Measurements from ENCODE around the gene THBD. TPM values are rescaled to one million over a fixed set of nuclear protein-coding genes. Genes with fewer than 3 reads are reported as not detected.

Gene THBD
- total RNA-seq, 1 donor, result 0.36 TPM

- H3K27me3 ChIP-seq (ENCODE audit: insufficient read depth, low read length), result no peaks in the 10 kb centered on the region
- no peak overlapping the region for H3K27ac ChIP-seq (ENCODE audit: low read depth, low read length)
- peak overlapping the region; percentile 25 for H2AFZ ChIP-seq (ENCODE audit: low read length)
- no peaks in the 10 kb centered on the region for H4K20me1 ChIP-seq (ENCODE audit: insufficient read depth, low read length)
- DNase-seq (ENCODE audit: insufficient read length, low spot score, missing footprints), result peak; percentile 80
- H3K4me1 ChIP-seq (ENCODE audit: insufficient read depth, low read length), result peaks cover 2% of the 10 kb centered on the region
- no peak for TF ChIP-seq CTCF (IDR thresholded peaks at IDR 0.05; ENCODE audit: extremely low read depth, low read depth, low read length)
- peak overlapping the region; percentile 68 for H3K4me2 ChIP-seq (ENCODE audit: insufficient read depth, low read length)
- no peaks in the 10 kb centered on the region for H3K9me3 ChIP-seq (ENCODE audit: low read depth, low read length)
- no peak overlapping the region for H3K4me3 ChIP-seq (ENCODE audit: insufficient read depth, low read length)
- no peaks in the 10 kb centered on the region for H3K36me3 ChIP-seq (ENCODE audit: insufficient read depth, low read length)
- H3K79me2 ChIP-seq (ENCODE audit: insufficient read depth, low read length), result no peaks in the 10 kb centered on the region
These were observed 37.5 kb upstream of the THBD start for GRCh38 chr20:23086931-23087411.

GRCh38 chr20:23086056-23086566 is 36.6 kb upstream of the THBD start, which contains the start of gene CD93:
Gene CD93, minus strand, starts transcription at chr20:23086324. Its CDS starts 132 bp downstream, at chr20:23086192.
- no peak within 1 kb of the TSS for H3K27ac ChIP-seq (ENCODE audit: low read depth, low read length)
- H3K27me3 ChIP-seq (ENCODE audit: insufficient read depth, low read length), result no peaks in the 10 kb centered on the region
- no peaks in the 10 kb centered on the region for H4K20me1 ChIP-seq (ENCODE audit: insufficient read depth, low read length)
- H3K9me3 ChIP-seq (ENCODE audit: low read depth, low read length), result no peaks in the 10 kb centered on the region
- peak within 1 kb of the TSS; percentile 88 for H2AFZ ChIP-seq (ENCODE audit: low read length)
- TF ChIP-seq CTCF (IDR thresholded peaks at IDR 0.05; ENCODE audit: extremely low read depth, low read depth, low read length), result no peak
- H3K36me3 ChIP-seq (ENCODE audit: insufficient read depth, low read length), result no peaks in the 10 kb centered on the region
- peak within 1 kb of the TSS; percentile 68 for H3K4me2 ChIP-seq (ENCODE audit: insufficient read depth, low read length)
- peak within 1 kb of the TSS; percentile 39 for H3K4me3 ChIP-seq (ENCODE audit: insufficient read depth, low read length)
- peak; percentile 88 for DNase-seq (ENCODE audit: insufficient read length, low spot score, missing footprints)
- H3K79me2 ChIP-seq (ENCODE audit: insufficient read depth, low read length), result no peaks in the 10 kb centered on the region
- no peaks in the 10 kb centered on the region for H3K4me1 ChIP-seq (ENCODE audit: insufficient read depth, low read length)

GRCh38 chr20:23085436-23086055 is 36.1 kb upstream of the THBD start:
- TF ChIP-seq CTCF (IDR thresholded peaks at IDR 0.05; ENCODE audit: extremely low read depth, low read depth, low read length), result no peak
- Histone ChIP-seq H3K4me2 (ENCODE audit: insufficient read depth, low read length) (no peak overlapping the region), H3K9me3 (ENCODE audit: low read depth, low read length) (no peaks in the 10 kb centered on the region), H3K4me3 (ENCODE audit: insufficient read depth, low read length) (no peak overlapping the region), H3K27me3 (ENCODE audit: insufficient read depth, low read length) (no peaks in the 10 kb centered on the region), H2AFZ (ENCODE audit: low read length) (no peak overlapping the region), H3K27ac (ENCODE audit: low read depth, low read length) (no peak overlapping the region), H3K4me1 (ENCODE audit: insufficient read depth, low read length) (no peaks in the 10 kb centered on the region), H4K20me1 (ENCODE audit: insufficient read depth, low read length) (no peaks in the 10 kb centered on the region), H3K36me3 (ENCODE audit: insufficient read depth, low read length) (no peaks in the 10 kb centered on the region), H3K79me2 (ENCODE audit: insufficient read depth, low read length) (no peaks in the 10 kb centered on the region)
- DNase-seq (ENCODE audit: insufficient read length, low spot score, missing footprints), result no peak

- H3K9me3 ChIP-seq (ENCODE audit: low read depth, low read length), result no peaks in the 10 kb centered on the region
- no peaks in the 10 kb centered on the region for H4K20me1 ChIP-seq (ENCODE audit: insufficient read depth, low read length)
- no peaks in the 10 kb centered on the region for H3K4me1 ChIP-seq (ENCODE audit: insufficient read depth, low read length)
- no peak overlapping the region for H2AFZ ChIP-seq (ENCODE audit: low read length)
- H3K4me2 ChIP-seq (ENCODE audit: insufficient read depth, low read length), result no peak overlapping the region
- H3K4me3 ChIP-seq (ENCODE audit: insufficient read depth, low read length), result no peak overlapping the region
- TF ChIP-seq CTCF (IDR thresholded peaks at IDR 0.05; ENCODE audit: extremely low read depth, low read depth, low read length), result no peak
- H3K27ac ChIP-seq (ENCODE audit: low read depth, low read length), result no peak overlapping the region
- peaks cover 5% of the 10 kb centered on the region for H3K27me3 ChIP-seq (ENCODE audit: insufficient read depth, low read length)
- DNase-seq (ENCODE audit: insufficient read length, low spot score, missing footprints), result no peak
- no peaks in the 10 kb centered on the region for H3K36me3 ChIP-seq (ENCODE audit: insufficient read depth, low read length)
- no peaks in the 10 kb centered on the region for H3K79me2 ChIP-seq (ENCODE audit: insufficient read depth, low read length)
These were observed 35.4 kb upstream of the THBD start for GRCh38 chr20:23084845-23085365.
